Measurements from ENCODE around the gene CAMK1G. TPM values are rescaled to one million over a fixed set of nuclear protein-coding genes. Genes with fewer than 3 reads are reported as not detected.

Gene CAMK1G
- total and polyA plus RNA-seq, 2 donors (not counting 3 experiments of a cell fraction or from before 2014, with no cell fraction given) = not detected

DNA sequence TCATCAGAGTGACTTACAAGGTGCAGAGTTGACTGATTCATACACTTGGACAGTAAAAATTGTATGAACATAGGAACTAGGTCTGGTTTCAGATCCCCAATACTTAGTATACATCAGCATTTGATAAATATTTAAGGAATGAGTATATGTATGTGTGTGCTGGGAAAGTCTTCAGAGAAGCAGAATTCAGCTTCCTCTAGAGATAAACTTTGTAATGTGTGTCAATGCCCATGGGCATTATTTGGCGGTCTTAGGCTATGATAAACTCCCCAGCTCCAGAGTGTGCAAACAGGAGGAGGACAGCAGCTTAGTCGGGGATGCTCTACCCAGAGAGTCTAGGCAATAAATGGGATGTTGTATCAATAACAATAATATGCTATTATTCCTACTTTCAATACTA is 2.9 kb upstream of the CAMK1G start:
- H4K20me1 ChIP-seq (replicated peaks; ENCODE audit: control insufficient read depth, extremely low read depth, insufficient read depth, low read length) = no peaks in the 10 kb centered on the region
- H3K79me2 ChIP-seq (ENCODE audit: control insufficient read depth, insufficient read depth, low read length) = no peaks in the 10 kb centered on the region
- no peaks in the 10 kb centered on the region for H3K9me3 ChIP-seq (replicated peaks; ENCODE audit: control insufficient read depth, insufficient read depth, low read length)
- H3K4me2 ChIP-seq (ENCODE audit: insufficient read depth, low read length) = no peak overlapping the region
- no peaks in the 10 kb centered on the region for H3K36me3 ChIP-seq (ENCODE audit: control insufficient read depth in 2 of 2, extremely low read depth in 1 of 2, insufficient read depth in 2 of 2, low read length in 2 of 2)
- DNase-seq (ENCODE audit: low read depth, low spot score) = no peak
- peaks cover 29 to 30% of the 10 kb centered on the region in 2 experiments for H3K27me3 ChIP-seq (ENCODE audit: control insufficient read depth in 2 of 2, insufficient read depth in 2 of 2, low read length in 2 of 2)
- H3K9me1 ChIP-seq (replicated peaks; ENCODE audit: control insufficient read depth, extremely low read depth, insufficient read depth, low read length) = no peaks in the 10 kb centered on the region
- no peak overlapping the region for H3K4me3 ChIP-seq (replicated peaks in 1 of 3; ENCODE audit: insufficient read depth in 1 of 3, low read depth in 1 of 3, low read length in 3 of 3)
- ChIA-PET CTCF (interaction anchor here (2.6 to 6.3 kb wide), 2 partner anchors 10 to 47 kb away, joined by 10 to 42 read pairs; no protein-coding TSS in a partner anchor), POLR2A (no interaction called here)
- no peak overlapping the region for H3K27ac ChIP-seq (ENCODE audit: insufficient read depth, low read depth, low read length)
- FAIRE-seq = no peak
- H3K9ac ChIP-seq (replicated peaks; ENCODE audit: extremely low read depth, insufficient read depth, low read length) = no peak overlapping the region
- H3K4me1 ChIP-seq (ENCODE audit: control insufficient read depth, extremely low read depth, insufficient read depth, low read length) = peaks cover 8% of the 10 kb centered on the region
- intact Hi-C loops (cut with micrococcal nuclease) (no loop called here), dilution Hi-C loops (cut with MboI; ENCODE audit: extremely low pct_ligation_motif_present, low sequenced_read_pairs) (loop anchor here (25.0 kb wide), 1 partner anchor 107 kb away; the partner anchor contains the start of gene G0S2)
- TF ChIP-seq MYC (IDR thresholded peaks at IDR 0.05; ENCODE audit: low read depth, low read length) (no peak), MAX (IDR thresholded peaks at IDR 0.05; ENCODE audit: insufficient read depth, insufficient read length) (no peak), POLR2A (IDR thresholded peaks at IDR 0.05; ENCODE audit: low read depth, low read length) (no peak), POLR2AphosphoS5 (IDR thresholded peaks at IDR 0.05; ENCODE audit: insufficient read depth, low read depth, low read length) (no peak), JUN (IDR thresholded peaks at IDR 0.05; ENCODE audit: borderline replicate concordance, insufficient read depth, insufficient read length, low read depth) (no peak), FOS (IDR thresholded peaks at IDR 0.05; ENCODE audit: borderline replicate concordance, insufficient read depth, low read length) (no peak)
- H2AFZ ChIP-seq (ENCODE audit: low read depth, low read length) = no peak overlapping the region
- no TSS peak for BruUV-seq (replicated peaks)

DNA sequence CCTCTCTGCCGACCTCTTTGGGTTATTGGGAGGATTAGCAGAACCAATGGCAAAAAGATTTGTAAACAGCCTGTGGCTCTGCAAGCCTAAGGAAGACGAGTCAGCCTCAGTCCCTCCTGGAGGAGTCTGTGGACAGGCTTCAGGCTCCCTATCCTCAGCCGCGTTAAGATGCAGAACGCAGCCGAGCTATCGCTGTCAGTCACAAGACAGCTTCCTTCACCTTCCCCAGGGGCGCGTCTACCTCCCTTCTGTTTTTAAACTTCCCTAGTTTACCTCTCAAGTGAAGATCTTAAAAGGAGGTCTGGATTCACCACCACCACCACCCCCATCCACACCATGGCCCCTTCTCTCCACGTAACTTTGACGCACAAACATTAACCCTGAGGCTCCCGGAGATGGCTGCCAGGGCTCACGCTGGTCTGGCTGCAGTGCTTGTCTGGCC is 738 bp downstream of the CAMK1G start:
- Histone ChIP-seq H3K9ac (replicated peaks; ENCODE audit: extremely low read depth, insufficient read depth, low read length) (no peak overlapping the region), H3K27me3 (ENCODE audit: control insufficient read depth in 2 of 2, insufficient read depth in 2 of 2, low read length in 2 of 2) (peaks cover 42% of the 10 kb centered on the region in 2 experiments)

More for the DNA sequence above, 738 bp downstream of the CAMK1G start:
- Histone ChIP-seq H3K9me3 (replicated peaks; ENCODE audit: control insufficient read depth, insufficient read depth, low read length) (no peaks in the 10 kb centered on the region), H3K36me3 (ENCODE audit: control insufficient read depth in 2 of 2, extremely low read depth in 1 of 2, insufficient read depth in 2 of 2, low read length in 2 of 2) (no peaks in the 10 kb centered on the region), H3K4me2 (ENCODE audit: insufficient read depth, low read length) (no peak overlapping the region), H3K4me3 (replicated peaks in 1 of 3; ENCODE audit: insufficient read depth in 1 of 3, low read depth in 1 of 3, low read length in 3 of 3) (no peak overlapping the region), H3K79me2 (ENCODE audit: control insufficient read depth, insufficient read depth, low read length) (no peaks in the 10 kb centered on the region), H3K27ac (ENCODE audit: insufficient read depth, low read depth, low read length) (no peak overlapping the region), H2AFZ (ENCODE audit: low read depth, low read length) (no peak overlapping the region), H3K4me1 (ENCODE audit: control insufficient read depth, extremely low read depth, insufficient read depth, low read length) (peaks cover 9% of the 10 kb centered on the region), H4K20me1 (replicated peaks; ENCODE audit: control insufficient read depth, extremely low read depth, insufficient read depth, low read length) (no peaks in the 10 kb centered on the region), H3K9me1 (replicated peaks; ENCODE audit: control insufficient read depth, extremely low read depth, insufficient read depth, low read length) (no peaks in the 10 kb centered on the region)
- no peak for DNase-seq (ENCODE audit: low read depth, low spot score)
- no peak for FAIRE-seq
- intact Hi-C loops (cut with micrococcal nuclease) = no loop called here
- TF ChIP-seq JUN (IDR thresholded peaks at IDR 0.05; ENCODE audit: borderline replicate concordance, insufficient read depth, insufficient read length, low read depth) = no peak
- TF ChIP-seq MAX (IDR thresholded peaks at IDR 0.05; ENCODE audit: insufficient read depth, insufficient read length) = no peak
- no peak for TF ChIP-seq POLR2A (IDR thresholded peaks at IDR 0.05; ENCODE audit: low read depth, low read length)
- TF ChIP-seq MYC (IDR thresholded peaks at IDR 0.05; ENCODE audit: low read depth, low read length) = no peak
- no peak for TF ChIP-seq EZH2 (IDR thresholded peaks at IDR 0.05; ENCODE audit: borderline replicate concordance, low read depth, low read length, severe bottlenecking)
- TF ChIP-seq GATA2 (IDR thresholded peaks at IDR 0.05; ENCODE audit: insufficient read depth, insufficient read length, low read depth, low read length) = no peak
- TF ChIP-seq FOS (IDR thresholded peaks at IDR 0.05; ENCODE audit: borderline replicate concordance, insufficient read depth, low read length) = no peak
- no peak for TF ChIP-seq CTCF (IDR thresholded peaks at IDR 0.05; ENCODE audit: extremely low read depth in 1 of 2, insufficient read depth in 1 of 2, low read depth in 1 of 2, low read length in 2 of 2)
- no peak for TF ChIP-seq POLR2AphosphoS5 (IDR thresholded peaks at IDR 0.05; ENCODE audit: insufficient read depth, low read depth, low read length)
- dilution Hi-C loops (cut with MboI; ENCODE audit: extremely low pct_ligation_motif_present, low sequenced_read_pairs) = loop anchor here (25.0 kb wide), 1 partner anchor 103 kb away; the partner anchor contains the start of gene G0S2
- POLR2A ChIA-PET = no interaction called here
- CTCF ChIA-PET = interaction anchor here (1.7 to 6.9 kb wide), 3 partner anchors 13 to 43 kb away, joined by 5 to 65 read pairs (median 42); no protein-coding TSS in a partner anchor
- BruUV-seq (replicated peaks) = no TSS peak

All from endothelial cell of umbilical vein (primary cell).